ENCODE results near the gene ZNF668.

DNA sequence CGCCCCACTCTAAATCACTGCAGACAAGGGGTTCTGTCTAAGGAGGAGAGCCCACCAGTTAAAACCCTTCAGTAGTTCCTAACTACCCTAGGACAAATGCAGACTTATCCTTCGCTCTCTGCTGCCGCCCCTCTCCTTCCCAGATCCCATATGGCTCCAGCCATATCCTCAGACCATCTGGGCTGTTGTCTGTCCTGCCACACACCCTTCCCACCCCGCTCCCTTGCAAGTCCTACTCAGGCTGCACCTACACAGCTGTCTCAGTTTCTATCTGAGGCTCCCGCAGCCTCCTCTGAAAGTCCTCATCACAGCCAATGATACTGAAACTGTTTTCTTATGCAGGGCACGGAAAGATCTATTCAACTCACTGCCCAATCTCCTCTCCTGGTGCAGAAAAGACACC is 33.4 kb upstream of the ZNF668 start:
- TF ChIP-seq POLR2AphosphoS5 (IDR thresholded peaks at IDR 0.05; ENCODE audit: borderline replicate concordance, low read depth, low read length) (no peak), EZH2 (IDR thresholded peaks at IDR 0.05) (no peak), FOXP2 (optimal IDR thresholded peaks at IDR 0.05; ENCODE audit: control extremely low read depth, extremely low read length, insufficient read depth) (no peak)
